A549 (cell line): ENCODE data around the gene HMGXB3. TPM values are rescaled to one million over a fixed set of nuclear protein-coding genes. Genes with fewer than 3 reads are reported as not detected.

ENCODE experiments used
- ATAC-seq, 2 experiments: fragments of 200-7000 bp in 1 of 2; fragments of >200 bp in 1 of 2; cut with Nextera tagmentation in 1 of 2; cut with Tn5 transposase in 1 of 2; 3 replicates each; pipeline versions ENCODE4 v1.8.0 to v1.9.1; 2018 to 2020; ENCODE audit warnings: mild to moderate bottlenecking in 1 of 2, moderate library complexity in 1 of 2
- CTCF ChIA-PET: fragments of 300-600 bp; sonication (Branson Sonifier 250); formaldehyde crosslinking; extraction: SDS; loops from one replicate; lab custom pipeline; 2021; ENCODE audit warnings: antibody characterized with exemption, inconsistent platforms; lab: Yijun Ruan, JAX
- POLR2A ChIA-PET: fragments of 350-600 bp; formaldehyde crosslinking; extraction: SDS; loops from one replicate; lab custom pipeline; 2021; ENCODE audit warnings: antibody characterized with exemption, inconsistent platforms; lab: Yijun Ruan, JAX
- DNase-seq, 2 experiments: peaks; one replicate each; pipeline versions ENCODE4 v3.0.0 to v3.0.0-alpha.2; 2011 to 2016; ENCODE audit warnings: low read depth in 1 of 2, low spot score in 1 of 2
- FAIRE-seq: peaks from 2 replicates; lab custom pipeline; 2011; peaks lifted over from hg19 to GRCh38; lab: Jason Lieb, UNC
- H3K27ac ChIP-seq, 2 experiments: fragments of >200 bp; sonication (Bioruptor Twin); formaldehyde crosslinking; 3 replicates each; pipeline ENCODE4 v1.5.1; 2016 to 2017
- H3K4me1 ChIP-seq: fragments of >200 bp; sonication (Bioruptor Twin); formaldehyde crosslinking; 3 replicates; pipeline ENCODE4 v1.6.1; 2016
- H3K4me2 ChIP-seq: fragments of >200 bp; sonication (Bioruptor Twin); formaldehyde crosslinking; 3 replicates; pipeline ENCODE4 v1.6.1; 2016
- H3K4me3 ChIP-seq: fragments of >200 bp; sonication (Bioruptor Twin); formaldehyde crosslinking; 3 replicates; pipeline ENCODE4 v1.5.1; 2016
- H3K9me3 ChIP-seq: fragments of >200 bp; sonication (Bioruptor Twin); formaldehyde crosslinking; 3 replicates; pipeline ENCODE4 v1.6.1; 2016
- BHLHE40 ChIP-seq: IDR thresholded peaks from 2 replicates; pipeline ENCODE4 v1.6.1; 2012; ENCODE audit warnings: low read depth, low read length, inconsistent platforms
- CEBPB ChIP-seq, 2 experiments: fragments of >200 bp in 1 of 2; sonication (Bioruptor Twin) in 1 of 2; formaldehyde crosslinking in 1 of 2; IDR thresholded peaks; 2 replicates each; pipeline ENCODE4 v1.6.1; 2012 to 2016
- CHD4 ChIP-seq: fragments of 200-600 bp; sonication (generic); IDR thresholded peaks from 2 replicates; pipeline ENCODE4 v1.6.1; 2016; ENCODE audit warnings: antibody characterized with exemption, mild to moderate bottlenecking, borderline replicate concordance
- EHMT2 ChIP-seq: fragments of 200-600 bp; sonication (generic); IDR thresholded peaks from 2 replicates; pipeline ENCODE4 v1.6.1; 2016; ENCODE audit warnings: antibody characterized with exemption, low read depth, mild to moderate bottlenecking, moderate library complexity
- ESRRA ChIP-seq: fragments of 150-350 bp; IDR thresholded peaks from 2 replicates; pipeline ENCODE4 v1.6.1; 2014; ENCODE audit warnings: mild to moderate bottlenecking, low read length, borderline replicate concordance
- FOSB ChIP-seq: fragments of 250-450 bp; sonication (Bioruptor Pico); IDR thresholded peaks from 2 replicates; pipeline ENCODE4 v1.5.0; 2020; ENCODE audit warnings: mild to moderate bottlenecking, moderate library complexity
- FOSL2 ChIP-seq, 2 experiments: fragments of 450-650 bp in 1 of 2; fragments of >200 bp in 1 of 2; sonication (Bioruptor Twin) in 1 of 2; formaldehyde crosslinking; IDR thresholded peaks; 2 replicates each; pipeline versions ENCODE4 v1.5.0 to v1.6.1; 2016 to 2020; ENCODE audit warnings: mild to moderate bottlenecking in 1 of 2, moderate library complexity in 1 of 2
- HEYL ChIP-seq: fragments of 250-450 bp; sonication (Bioruptor Pico); IDR thresholded peaks from 2 replicates; pipeline ENCODE4 v1.8.0; 2021; ENCODE audit warnings: mild to moderate bottlenecking, moderate library complexity
- HOXA7 ChIP-seq: fragments of 250-450 bp; sonication (Bioruptor Pico); IDR thresholded peaks from 2 replicates; pipeline ENCODE4 v1.5.0; 2020; ENCODE audit warnings: mild to moderate bottlenecking, moderate library complexity
- HOXB13 ChIP-seq: fragments of 250-450 bp; sonication (Bioruptor Pico); IDR thresholded peaks from 2 replicates; pipeline ENCODE4 v1.5.0; 2020; ENCODE audit warnings: low read depth, mild to moderate bottlenecking, moderate library complexity
- JUN ChIP-seq, 2 experiments: fragments of >200 bp; sonication (Bioruptor Twin); formaldehyde crosslinking; IDR thresholded peaks; 2 replicates in 1 of 2; 3 replicates in 1 of 2; pipeline ENCODE4 v1.6.1; 2016 to 2017
- JUNB ChIP-seq: fragments of >200 bp; sonication (Bioruptor Twin); formaldehyde crosslinking; IDR thresholded peaks from 2 replicates; pipeline ENCODE4 v1.6.1; 2016
- NPAS2 ChIP-seq: fragments of 250-450 bp; sonication (Bioruptor Pico); IDR thresholded peaks from 2 replicates; pipeline ENCODE4 v1.8.0; 2022; ENCODE audit warnings: mild to moderate bottlenecking, moderate library complexity, borderline replicate concordance
- NR3C1 ChIP-seq: fragments of >200 bp; sonication (Bioruptor Twin); formaldehyde crosslinking; IDR thresholded peaks from 3 replicates; pipeline ENCODE4 v1.6.1; 2017
- RAD21 ChIP-seq, 2 experiments: fragments of >200 bp in 1 of 2; sonication (Bioruptor Twin) in 1 of 2; formaldehyde crosslinking in 1 of 2; IDR thresholded peaks in 1 of 2; conservative IDR thresholded peaks in 1 of 2; 2 replicates in 1 of 2; 3 replicates in 1 of 2; pipeline ENCODE4 v1.6.1; 2012 to 2018; ENCODE audit warnings: inconsistent platforms in 1 of 2
- RARB ChIP-seq: fragments of 250-450 bp; sonication (Bioruptor Pico); IDR thresholded peaks from 2 replicates; pipeline ENCODE4 v1.8.0; 2021; ENCODE audit warnings: mild to moderate bottlenecking, moderate library complexity
- RCOR1 ChIP-seq: fragments of 150-350 bp; IDR thresholded peaks from 2 replicates; pipeline ENCODE4 v1.6.1; 2014; ENCODE audit warnings: antibody characterized with exemption, low read length, low read depth
- RFX5 ChIP-seq: fragments of 450-650 bp; IDR thresholded peaks from 2 replicates; pipeline ENCODE4 v1.7.1; 2014; ENCODE audit warnings: antibody characterized with exemption, mild to moderate bottlenecking, moderate library complexity
- ZNF302 ChIP-seq: fragments of 250-450 bp; sonication (Bioruptor Pico); IDR thresholded peaks from 2 replicates; pipeline ENCODE4 v1.9.0; 2021; ENCODE audit warnings: inconsistent platforms, mild to moderate bottlenecking, moderate library complexity
- ZSCAN20 ChIP-seq: fragments of 250-450 bp; sonication (Bioruptor Pico); IDR thresholded peaks from 2 replicates; pipeline ENCODE4 v1.8.0; 2022; ENCODE audit warnings: mild to moderate bottlenecking, moderate library complexity
- WGBS: methylation state at CpG from one replicate; pipeline ENCODE4 v1.1.6; 2017; ENCODE audit errors: missing lambda C conversion rate; 5-methylcytosine and 5-hydroxymethylcytosine counted together
- polyA plus RNA-seq, 4 experiments: library from polyadenylated mRNA; depleted of rRNA in 3 of 4; stranded (reverse); fragments of >200 nt; fragmentation: RNase III in 1 of 4; extraction: RNeasy Plus Mini Kit Qiagen cat#74134 plus additional on column Dnase treatment in 1 of 4; gene quantifications; 2 replicates in 3 of 4; 3 replicates in 1 of 4; pipeline ENCODE4 v1.2.3, GENCODE V29; 2011 to 2017
- TF ChIP-seq, protein P1 (sequence below): fragments of 250-450 bp; sonication (Bioruptor Pico); IDR thresholded peaks from 2 replicates; pipeline ENCODE4 v1.5.0; 2020; ENCODE audit warnings: low read depth, mild to moderate bottlenecking, moderate library complexity
- TF ChIP-seq, protein P2 (sequence below): IDR thresholded peaks from 2 replicates; pipeline ENCODE4 v1.6.1; 2012
- TF ChIP-seq, protein P3 (sequence below): fragments of 200-600 bp; sonication (generic); IDR thresholded peaks from 2 replicates; pipeline ENCODE4 v1.6.1; 2016; ENCODE audit warnings: antibody characterized with exemption, mild to moderate bottlenecking, moderate library complexity
- TF ChIP-seq, protein P4 (sequence below): IDR thresholded peaks from 2 replicates; pipeline ENCODE4 v1.6.1; 2012; ENCODE audit warnings: low read depth, borderline replicate concordance
- TF ChIP-seq, protein P5 (sequence below): fragments of >200 bp; sonication (Bioruptor Twin); formaldehyde crosslinking; IDR thresholded peaks from 3 replicates; pipeline ENCODE4 v1.5.1; 2016

HMGXB3 gene
- polyA plus RNA-seq, 2 of the 4 experiments (the other 2 are of a cell fraction), result 20.5 to 34.1 TPM

DNA sequence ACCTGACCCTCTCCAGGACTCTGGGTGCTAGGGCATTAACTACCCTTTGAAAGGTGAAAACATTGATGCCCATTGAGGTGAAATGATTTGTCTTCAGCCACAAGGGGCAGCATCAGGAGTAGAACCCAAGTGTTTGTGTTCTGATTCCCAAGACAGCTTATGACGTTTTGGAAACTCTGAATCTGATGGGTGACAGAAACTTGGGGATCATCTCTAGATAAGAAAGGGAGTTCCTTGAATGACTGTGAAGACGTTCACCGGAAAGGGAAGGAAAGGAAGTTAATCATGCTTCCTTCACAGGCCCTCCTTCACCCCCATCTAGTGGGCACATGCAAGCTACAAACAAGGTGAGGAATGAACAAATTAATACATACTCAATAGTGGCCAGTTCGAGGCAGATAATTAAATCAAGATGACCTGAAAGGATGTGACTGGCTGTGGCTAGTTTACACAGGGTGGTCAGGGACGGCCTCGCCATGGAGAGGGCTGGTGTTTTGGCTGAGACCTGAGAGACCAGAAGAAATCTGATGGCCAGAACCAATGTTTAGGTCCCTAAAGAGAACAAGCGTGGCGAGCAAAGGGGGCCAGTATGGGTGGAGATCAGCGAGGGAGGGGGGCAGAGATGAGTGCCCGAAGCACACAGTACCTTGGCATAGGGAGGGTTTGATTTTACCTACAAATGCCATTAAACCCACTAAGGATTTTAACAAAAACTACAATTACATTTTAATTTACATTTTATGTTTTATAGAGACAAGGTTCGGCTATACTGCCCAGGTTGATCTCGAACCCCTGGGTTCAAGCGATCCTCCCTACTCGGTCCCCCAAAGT is 40.9 kb upstream of the HMGXB3 start (continued):
- TF ChIP-seq JUNB, result no peak
- no peak for TF ChIP-seq RFX5
- TF ChIP-seq ZSCAN20 (CRISPR knock-in tag), result no peak
- TF ChIP-seq, protein P1, sequence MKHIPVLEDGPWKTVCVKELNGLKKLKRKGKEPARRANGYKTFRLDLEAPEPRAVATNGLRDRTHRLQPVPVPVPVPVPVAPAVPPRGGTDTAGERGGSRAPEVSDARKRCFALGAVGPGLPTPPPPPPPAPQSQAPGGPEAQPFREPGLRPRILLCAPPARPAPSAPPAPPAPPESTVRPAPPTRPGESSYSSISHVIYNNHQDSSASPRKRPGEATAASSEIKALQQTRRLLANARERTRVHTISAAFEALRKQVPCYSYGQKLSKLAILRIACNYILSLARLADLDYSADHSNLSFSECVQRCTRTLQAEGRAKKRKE (CRISPR knock-in tag), result peak; percentile 21; the same call in 1 of the 2 replicates
- TF ChIP-seq, all 56 proteins: peak for 12

DNA sequence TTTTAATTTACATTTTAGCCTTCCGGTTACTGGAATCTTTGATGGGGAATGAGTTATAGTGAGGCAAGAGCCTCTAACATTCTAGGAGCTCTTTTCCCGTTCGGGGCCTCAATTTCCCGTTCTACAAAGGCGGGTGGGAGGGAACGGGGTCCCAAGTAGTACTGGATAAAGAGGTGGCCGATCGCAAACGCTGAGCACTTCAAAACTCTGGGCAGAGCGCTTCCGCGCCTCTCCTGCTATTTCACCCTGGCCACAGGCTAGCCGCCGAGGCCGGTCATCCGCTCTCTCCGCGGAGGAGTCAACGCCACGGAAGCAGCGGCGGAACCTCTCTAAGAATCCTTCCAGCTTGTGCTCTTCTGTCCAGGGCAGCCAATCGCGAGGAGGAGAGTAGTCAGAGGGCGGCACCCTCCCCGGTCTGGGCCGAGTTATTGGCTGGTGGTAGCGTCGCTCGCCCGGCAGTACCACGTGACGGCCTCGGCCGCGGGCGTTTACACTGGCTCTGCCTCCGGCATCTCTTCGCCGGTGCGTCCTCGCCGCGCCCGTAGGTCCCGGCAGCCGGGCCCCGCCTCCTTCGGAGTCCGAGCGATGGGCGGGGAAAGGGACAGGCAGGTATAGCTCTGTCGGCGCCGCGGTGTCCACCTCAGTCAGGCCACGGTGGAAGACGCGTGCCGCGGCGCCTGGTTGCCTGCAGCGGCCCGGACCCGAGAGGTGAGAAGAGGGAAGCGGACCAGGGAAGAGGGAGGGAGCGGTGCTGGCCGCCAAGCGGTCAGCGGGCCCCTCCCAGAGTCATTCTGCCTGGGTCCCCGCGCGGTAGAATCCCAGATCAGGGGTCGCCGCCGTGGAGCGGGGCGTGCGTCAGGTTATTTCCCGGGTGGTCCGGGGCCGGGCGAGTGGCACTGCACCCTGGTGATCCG is 40.0 kb upstream of the HMGXB3 start, which contains the start of gene SLC26A2:
SLC26A2 (plus strand) TSS at position 487 of the 914 bp plus-strand sequence. CDS start 16,895 bp downstream, outside the sequence.
- peak within 1 kb of the TSS; percentile 80 for H3K4me2 ChIP-seq
- H3K4me3 ChIP-seq, result peak within 1 kb of the TSS; percentile 81
- peak within 1 kb of the TSS; percentile 91 to 96 for H3K27ac ChIP-seq
- FAIRE-seq, result peak; percentile 83
- ATAC-seq, result peak; percentile 89 to 94
- ChIA-PET POLR2A (interaction anchor here (0.5 to 4.0 kb wide), 28 partner anchors 9 to 294 kb away, joined by 3 to 61 read pairs (median 4); partner anchors contain the start of genes HMGXB3 and TIGD6), CTCF (interaction anchor here (0.6 to 16.5 kb wide), 20 partner anchors 11 to 410 kb away, joined by 3 to 594 read pairs (median 6); partner anchors contain the start of genes HMGXB3, PDE6A and TIGD6)
- under 1% methylated on average over 52 of the region's 84 CpGs for WGBS
- peak; percentile 96 to 98 for DNase-seq
- peaks cover 48% of the 10 kb centered on the region for H3K4me1 ChIP-seq
- H3K9me3 ChIP-seq, result no peaks in the 10 kb centered on the region
- TF ChIP-seq JUN (IDR thresholded peaks at IDR 0.05) (peak; percentile 88 to 90; a peak in 4 of 5 replicates), BHLHE40 (no peak), HOXA7 (CRISPR knock-in tag) (no peak), CEBPB (IDR thresholded peaks at IDR 0.05) (no peak), EHMT2 (no peak), JUNB (no peak), NR3C1 (no peak), HOXB13 (CRISPR knock-in tag) (no peak), CHD4 (no peak), RAD21 (conservative IDR thresholded peaks at IDR 0.05 in 1 of 2, IDR thresholded peaks at IDR 0.05 in 1 of 2) (no peak), ZNF302 (no peak), HEYL (CRISPR knock-in tag) (no peak), RARB (CRISPR knock-in tag) (no peak), RCOR1 (no peak), ESRRA (no peak), NPAS2 (CRISPR knock-in tag) (no peak), FOSL2 (IDR thresholded peaks at IDR 0.05) (no peak), FOSL2 (CRISPR knock-in tag; IDR thresholded peaks at IDR 0.05) (no peak), FOSB (no peak)
- TF ChIP-seq, protein P2, sequence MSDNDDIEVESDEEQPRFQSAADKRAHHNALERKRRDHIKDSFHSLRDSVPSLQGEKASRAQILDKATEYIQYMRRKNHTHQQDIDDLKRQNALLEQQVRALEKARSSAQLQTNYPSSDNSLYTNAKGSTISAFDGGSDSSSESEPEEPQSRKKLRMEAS, result peak; percentile 74
- TF ChIP-seq, protein P3, sequence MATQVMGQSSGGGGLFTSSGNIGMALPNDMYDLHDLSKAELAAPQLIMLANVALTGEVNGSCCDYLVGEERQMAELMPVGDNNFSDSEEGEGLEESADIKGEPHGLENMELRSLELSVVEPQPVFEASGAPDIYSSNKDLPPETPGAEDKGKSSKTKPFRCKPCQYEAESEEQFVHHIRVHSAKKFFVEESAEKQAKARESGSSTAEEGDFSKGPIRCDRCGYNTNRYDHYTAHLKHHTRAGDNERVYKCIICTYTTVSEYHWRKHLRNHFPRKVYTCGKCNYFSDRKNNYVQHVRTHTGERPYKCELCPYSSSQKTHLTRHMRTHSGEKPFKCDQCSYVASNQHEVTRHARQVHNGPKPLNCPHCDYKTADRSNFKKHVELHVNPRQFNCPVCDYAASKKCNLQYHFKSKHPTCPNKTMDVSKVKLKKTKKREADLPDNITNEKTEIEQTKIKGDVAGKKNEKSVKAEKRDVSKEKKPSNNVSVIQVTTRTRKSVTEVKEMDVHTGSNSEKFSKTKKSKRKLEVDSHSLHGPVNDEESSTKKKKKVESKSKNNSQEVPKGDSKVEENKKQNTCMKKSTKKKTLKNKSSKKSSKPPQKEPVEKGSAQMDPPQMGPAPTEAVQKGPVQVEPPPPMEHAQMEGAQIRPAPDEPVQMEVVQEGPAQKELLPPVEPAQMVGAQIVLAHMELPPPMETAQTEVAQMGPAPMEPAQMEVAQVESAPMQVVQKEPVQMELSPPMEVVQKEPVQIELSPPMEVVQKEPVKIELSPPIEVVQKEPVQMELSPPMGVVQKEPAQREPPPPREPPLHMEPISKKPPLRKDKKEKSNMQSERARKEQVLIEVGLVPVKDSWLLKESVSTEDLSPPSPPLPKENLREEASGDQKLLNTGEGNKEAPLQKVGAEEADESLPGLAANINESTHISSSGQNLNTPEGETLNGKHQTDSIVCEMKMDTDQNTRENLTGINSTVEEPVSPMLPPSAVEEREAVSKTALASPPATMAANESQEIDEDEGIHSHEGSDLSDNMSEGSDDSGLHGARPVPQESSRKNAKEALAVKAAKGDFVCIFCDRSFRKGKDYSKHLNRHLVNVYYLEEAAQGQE, result no peak
- TF ChIP-seq, protein P4, sequence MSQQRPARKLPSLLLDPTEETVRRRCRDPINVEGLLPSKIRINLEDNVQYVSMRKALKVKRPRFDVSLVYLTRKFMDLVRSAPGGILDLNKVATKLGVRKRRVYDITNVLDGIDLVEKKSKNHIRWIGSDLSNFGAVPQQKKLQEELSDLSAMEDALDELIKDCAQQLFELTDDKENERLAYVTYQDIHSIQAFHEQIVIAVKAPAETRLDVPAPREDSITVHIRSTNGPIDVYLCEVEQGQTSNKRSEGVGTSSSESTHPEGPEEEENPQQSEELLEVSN, result no peak; the same call in 1 of the 2 replicates
- TF ChIP-seq, protein P1 (CRISPR knock-in tag), result no peak
- TF ChIP-seq, protein P5, sequence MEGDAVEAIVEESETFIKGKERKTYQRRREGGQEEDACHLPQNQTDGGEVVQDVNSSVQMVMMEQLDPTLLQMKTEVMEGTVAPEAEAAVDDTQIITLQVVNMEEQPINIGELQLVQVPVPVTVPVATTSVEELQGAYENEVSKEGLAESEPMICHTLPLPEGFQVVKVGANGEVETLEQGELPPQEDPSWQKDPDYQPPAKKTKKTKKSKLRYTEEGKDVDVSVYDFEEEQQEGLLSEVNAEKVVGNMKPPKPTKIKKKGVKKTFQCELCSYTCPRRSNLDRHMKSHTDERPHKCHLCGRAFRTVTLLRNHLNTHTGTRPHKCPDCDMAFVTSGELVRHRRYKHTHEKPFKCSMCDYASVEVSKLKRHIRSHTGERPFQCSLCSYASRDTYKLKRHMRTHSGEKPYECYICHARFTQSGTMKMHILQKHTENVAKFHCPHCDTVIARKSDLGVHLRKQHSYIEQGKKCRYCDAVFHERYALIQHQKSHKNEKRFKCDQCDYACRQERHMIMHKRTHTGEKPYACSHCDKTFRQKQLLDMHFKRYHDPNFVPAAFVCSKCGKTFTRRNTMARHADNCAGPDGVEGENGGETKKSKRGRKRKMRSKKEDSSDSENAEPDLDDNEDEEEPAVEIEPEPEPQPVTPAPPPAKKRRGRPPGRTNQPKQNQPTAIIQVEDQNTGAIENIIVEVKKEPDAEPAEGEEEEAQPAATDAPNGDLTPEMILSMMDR, result no peak
